ENCODE measurements around the gene GPNMB. TPM values are rescaled to one million over a fixed set of nuclear protein-coding genes. Genes with fewer than 3 reads are reported as not detected.

Gene GPNMB
- total RNA-seq, 1 experiment from 2014 or later = 206 TPM

GRCh38 chr7:23268746-23269145, 22.2 kb downstream of the GPNMB start:
- no peak for DNase-seq (ENCODE audit: low read depth)

GRCh38 chr7:23272275-23272674, 25.7 kb downstream of the GPNMB start:
- DNase-seq (ENCODE audit: low read depth) = no peak

- peak; percentile 95 for DNase-seq (ENCODE audit: low read depth)
Measured at GRCh38 chr7:23273141-23273599, 26.6 kb downstream of the GPNMB start.

DNA sequence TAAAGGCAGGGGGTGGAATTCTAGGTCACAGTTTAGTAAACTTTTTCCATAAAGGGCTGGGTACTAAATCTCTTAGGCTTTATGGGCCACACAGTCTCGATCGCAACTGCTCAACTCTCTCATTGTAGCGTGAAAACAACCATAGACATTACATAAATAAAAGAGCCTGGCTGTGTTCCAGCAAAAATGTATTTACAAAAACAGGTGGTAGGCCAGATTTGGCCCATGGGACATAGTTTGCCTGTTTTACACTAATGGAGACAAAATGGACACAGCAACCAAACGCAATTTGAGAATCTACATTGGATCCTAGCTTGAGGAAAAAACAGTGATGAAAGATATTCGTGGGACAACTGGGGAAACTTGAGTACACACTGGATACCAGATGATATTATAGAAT, 29.3 kb downstream of the GPNMB start:
- no peak for DNase-seq (ENCODE audit: low read depth)

DNA sequence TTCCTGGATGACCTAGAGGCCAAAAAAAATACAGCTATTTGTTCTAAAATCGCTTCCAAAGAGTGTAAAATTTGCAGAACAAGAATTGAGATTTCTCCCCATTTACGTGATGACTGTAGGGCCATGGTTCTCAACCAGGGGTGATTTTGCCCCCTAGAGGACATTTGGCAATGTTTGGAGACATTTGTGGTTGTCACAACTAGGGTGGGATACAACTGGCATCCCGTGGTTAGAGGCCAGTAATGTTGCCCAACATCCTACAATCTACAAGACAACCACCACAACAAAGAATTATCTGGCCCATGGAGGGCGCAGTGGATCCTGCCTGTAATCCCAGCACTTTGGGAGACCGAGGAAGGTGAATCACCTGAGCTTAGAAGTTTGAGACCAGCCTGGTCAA, 29.8 kb downstream of the GPNMB start:
- peak; percentile 36 for DNase-seq (ENCODE audit: low read depth)

- no peak for DNase-seq (ENCODE audit: low read depth)
Measured at GRCh38 chr7:23276947-23277346, 30.4 kb downstream of the GPNMB start.

DNA sequence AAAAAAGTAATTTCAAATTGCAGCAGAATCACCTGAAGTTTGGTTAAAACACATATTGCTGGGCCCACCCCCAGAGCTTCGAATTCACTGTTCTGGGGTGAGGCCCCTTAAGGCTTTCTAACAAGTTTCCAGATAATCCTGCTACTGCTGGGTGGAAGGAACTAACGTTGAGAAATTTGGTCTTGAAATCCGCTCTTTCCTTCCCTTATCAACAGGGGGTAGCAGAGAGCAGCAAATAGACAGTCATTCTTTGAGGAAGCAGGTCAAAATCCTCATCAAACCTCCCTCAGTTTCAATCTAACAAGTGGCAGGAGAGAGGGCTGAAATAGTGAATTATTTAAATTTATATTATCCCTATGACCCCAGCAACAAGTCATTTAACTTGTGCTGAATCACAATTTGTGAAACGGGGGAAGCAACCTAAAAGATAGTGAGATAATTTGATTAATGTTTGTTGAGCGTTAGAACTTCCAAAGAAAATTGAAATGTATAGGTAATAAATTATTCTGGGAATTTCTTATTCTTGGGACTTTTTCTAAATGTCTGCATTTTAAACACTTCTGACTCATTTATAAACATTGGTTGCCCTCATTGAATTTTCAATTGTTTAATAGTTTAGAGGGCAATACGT, 30.9 kb downstream of the GPNMB start:
- peak; percentile 76 for DNase-seq (ENCODE audit: low read depth)

GRCh38 chr7:23279819-23280525, 33.4 kb downstream of the GPNMB start:
- DNase-seq (ENCODE audit: low read depth) = no peak

- no peak for DNase-seq (ENCODE audit: low read depth)
Measured at GRCh38 chr7:23283086-23283485, 36.5 kb downstream of the GPNMB start.

DNA sequence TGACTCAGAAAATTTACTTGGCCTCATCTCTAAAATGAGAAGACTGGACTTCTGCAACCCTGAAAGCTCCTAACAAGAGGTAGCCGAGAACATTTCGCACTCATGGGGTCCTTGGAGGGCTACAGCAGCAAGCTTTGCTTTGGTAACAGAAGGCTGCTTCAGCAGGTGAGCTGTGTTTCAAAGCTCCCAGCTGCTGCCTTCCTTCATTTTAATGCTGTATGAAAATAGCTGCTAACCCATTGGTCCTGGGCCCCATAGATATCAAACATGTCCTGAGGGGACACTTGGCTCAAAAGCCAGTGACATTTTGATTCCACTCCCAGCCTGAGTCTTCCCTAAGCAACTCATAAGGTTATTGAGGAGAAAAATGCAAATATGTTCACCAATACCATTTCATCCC, 38.3 kb downstream of the GPNMB start:
- DNase-seq (ENCODE audit: low read depth) = no peak

- DNase-seq (ENCODE audit: low read depth) = no peak
Measured at GRCh38 chr7:23285657-23286646, 39.4 kb downstream of the GPNMB start.

GRCh38 chr7:23287612-23288011, 41.0 kb downstream of the GPNMB start:
- no peak for DNase-seq (ENCODE audit: low read depth)

DNA sequence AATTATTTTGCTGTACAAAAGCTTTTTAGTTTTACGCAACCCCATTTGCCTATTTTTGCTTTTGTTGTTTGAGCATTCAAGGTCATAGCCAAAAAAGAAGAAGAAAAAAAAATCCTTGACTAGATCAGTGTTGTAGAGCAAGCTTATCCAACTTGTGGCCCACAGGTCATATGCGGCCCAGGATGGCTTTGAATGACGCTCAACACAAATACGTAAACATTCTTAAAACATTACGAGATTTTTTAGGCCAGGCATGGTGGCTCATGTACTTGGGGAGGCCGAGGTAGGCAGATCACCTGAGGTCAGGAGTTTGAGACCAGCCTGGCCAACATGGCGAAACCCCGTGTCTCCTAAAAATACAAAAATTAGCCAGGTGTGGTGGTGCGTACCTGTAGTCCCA, 44.4 kb downstream of the GPNMB start:
- DNase-seq (ENCODE audit: low read depth) = no peak

DNA sequence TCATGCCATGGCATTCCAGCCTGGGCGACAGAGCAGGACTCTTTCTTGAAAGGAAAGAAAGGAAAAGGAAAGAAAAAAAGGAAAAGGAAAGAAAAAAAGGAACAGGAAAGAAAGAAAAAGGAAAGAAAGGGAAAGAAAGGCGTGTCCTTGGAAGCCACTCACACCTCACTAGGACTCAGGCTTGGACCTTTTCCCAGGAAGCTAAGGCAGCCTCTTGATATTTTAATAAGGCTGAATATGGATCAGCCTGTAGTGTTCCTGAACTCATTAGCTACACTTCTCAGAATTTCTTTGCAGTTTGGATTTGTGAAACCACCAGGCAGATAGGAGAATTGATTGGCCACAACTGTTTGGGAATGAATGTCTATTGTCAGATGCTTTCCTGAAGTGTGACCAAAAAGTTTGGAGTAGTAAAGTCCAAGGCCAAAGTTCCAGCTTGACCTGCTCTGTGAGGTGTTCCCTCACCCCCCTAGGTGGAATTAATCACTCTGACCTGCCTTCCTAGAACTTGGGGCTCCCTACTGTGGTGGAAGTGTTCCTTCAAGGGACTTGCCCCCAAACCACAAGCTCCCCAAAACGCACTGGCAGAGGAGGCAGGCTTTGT, 45.5 kb downstream of the GPNMB start:
- no peak for DNase-seq (ENCODE audit: low read depth)

DNA sequence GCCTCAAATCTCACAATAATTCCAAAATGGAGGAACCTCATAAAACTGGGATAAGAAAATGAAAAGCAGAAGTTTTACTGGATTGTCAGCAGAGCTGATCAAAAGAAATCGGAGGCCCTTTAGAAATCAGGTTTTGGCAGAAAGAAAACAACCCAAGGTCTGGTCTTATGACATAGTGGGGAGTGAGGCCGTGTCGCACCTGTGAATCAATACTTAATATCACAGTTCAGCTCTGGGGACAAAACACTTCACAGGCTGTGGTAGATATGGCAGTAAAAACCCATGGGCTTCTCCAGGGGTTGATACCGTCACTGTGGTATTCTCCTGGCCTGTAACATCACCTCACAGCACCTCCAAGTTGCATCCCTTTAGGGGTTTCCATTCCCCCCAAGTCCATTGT, 46.0 kb downstream of the GPNMB start:
- DNase-seq (ENCODE audit: low read depth) = no peak

GRCh38 chr7:23293500-23294073, 47.0 kb downstream of the GPNMB start:
- DNase-seq (ENCODE audit: low read depth) = no peak

DNA sequence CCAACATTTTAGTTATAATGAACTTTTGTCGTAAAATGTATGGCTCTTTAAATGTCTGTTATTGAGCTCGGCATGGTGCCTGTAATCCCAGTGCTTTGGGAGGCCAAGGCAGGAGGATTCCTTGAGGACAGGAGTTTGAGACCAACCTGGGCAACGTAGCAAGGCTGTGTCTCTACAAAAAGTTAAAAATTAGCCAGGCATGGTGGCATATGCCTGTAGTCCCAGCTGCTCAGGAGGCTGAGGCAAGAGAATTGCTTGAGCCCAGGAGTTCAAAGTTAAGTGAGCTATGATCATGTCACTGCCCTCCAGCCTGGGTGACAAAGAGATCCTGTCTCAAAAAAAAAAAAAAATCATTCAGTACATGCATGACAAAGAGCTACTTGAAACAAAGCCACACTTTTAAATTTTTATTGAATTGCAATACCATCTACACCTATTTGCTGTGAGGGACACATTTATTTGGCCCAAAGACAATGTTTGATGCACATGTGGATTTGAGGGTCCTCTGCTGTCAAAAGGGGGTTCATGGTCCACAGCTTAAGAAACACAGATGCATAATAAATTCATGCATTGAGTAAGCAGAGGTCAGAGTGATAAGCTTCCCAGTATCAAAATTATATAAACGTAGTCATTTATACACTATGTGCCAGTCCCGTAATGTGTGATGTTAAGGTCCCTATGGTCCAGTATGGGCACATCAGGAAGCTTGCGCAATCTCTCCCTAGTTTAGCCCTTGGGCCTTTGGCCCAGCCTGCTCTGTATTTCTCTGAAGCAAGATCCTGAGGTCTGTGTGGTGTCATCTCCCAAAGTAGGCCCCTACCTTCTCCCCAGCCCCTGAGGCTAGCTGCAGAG, 48.2 kb downstream of the GPNMB start:
- no peak for DNase-seq (ENCODE audit: low read depth)

- DNase-seq (ENCODE audit: low read depth) = no peak
Measured at GRCh38 chr7:23295401-23295697, 48.8 kb downstream of the GPNMB start.

DNA sequence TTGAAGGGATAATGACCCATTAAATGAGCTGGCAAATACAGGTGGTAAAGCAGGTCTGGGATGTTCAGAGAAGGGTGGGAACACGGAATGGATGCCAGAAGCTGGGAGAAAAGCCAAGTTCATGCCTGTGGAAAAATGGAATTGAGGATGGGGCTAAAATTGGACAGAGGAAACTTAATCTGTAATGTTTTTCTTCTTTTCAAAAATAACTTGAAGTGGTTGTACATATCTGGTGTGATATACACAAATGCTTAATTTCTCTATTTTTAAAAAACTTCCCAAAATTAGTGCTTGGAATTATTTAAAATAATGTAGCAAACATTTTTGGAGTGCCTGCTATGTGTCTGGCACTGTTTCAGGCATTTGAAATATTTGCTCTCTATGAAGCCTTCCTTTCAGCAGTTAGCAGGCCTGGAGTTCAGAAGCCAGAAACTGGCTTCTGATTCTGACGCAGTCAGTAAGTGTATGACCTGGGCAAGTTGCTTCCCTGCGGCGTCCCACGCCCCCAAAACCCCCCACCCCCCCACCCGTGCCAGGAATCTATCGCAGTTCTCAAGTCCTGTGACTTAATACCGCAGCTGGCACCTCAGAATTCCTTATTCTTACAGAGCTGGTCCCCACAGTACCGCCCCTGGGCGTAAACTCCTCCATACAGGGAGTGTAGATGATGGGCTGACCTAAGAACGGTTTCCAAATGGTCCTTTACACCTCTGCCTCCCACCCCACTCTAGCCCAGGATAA, 51.7 kb downstream of the GPNMB start:
- peak; percentile 45 for DNase-seq (ENCODE audit: low read depth)
